ENCODE results near the gene JAKMIP1.

DNA sequence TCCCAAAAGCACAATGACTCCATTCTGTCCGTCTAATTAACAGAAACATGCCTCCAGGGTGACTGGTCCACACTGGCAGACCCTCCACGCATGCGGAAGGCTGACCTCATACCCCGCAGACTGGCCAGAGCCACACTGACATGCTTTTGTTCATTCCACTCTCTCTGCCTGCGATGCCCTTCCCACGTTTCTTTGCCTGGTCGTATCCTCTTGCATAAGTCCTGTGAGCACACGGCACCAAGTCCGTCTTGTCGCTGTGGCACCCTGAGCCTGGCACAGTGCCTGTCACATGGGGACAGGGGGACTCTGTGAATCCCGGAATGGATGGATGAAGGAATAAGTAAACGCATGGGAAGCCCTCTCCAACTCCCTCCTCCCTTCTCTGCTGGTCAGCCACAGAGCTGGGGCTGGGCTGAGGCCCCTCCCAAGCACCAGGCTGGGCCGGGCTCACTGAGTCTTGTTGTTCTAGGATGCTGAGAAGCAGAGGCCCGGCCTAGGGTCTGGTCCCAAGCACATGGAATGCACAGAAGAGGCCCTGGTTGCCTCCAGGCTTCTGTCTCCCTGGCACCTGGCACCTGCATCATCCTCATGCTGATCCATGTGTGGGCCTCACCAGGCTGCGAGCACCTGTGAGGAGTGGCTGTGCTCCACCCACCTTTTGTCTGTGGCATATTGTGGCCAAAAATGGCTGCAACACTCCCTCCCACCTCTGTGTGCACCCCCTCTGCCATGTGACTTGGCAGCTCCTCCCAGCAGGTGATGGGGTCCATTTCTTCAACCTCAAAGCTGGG, 143.2 kb downstream of the JAKMIP1 start:
- TF ChIP-seq, protein P1, sequence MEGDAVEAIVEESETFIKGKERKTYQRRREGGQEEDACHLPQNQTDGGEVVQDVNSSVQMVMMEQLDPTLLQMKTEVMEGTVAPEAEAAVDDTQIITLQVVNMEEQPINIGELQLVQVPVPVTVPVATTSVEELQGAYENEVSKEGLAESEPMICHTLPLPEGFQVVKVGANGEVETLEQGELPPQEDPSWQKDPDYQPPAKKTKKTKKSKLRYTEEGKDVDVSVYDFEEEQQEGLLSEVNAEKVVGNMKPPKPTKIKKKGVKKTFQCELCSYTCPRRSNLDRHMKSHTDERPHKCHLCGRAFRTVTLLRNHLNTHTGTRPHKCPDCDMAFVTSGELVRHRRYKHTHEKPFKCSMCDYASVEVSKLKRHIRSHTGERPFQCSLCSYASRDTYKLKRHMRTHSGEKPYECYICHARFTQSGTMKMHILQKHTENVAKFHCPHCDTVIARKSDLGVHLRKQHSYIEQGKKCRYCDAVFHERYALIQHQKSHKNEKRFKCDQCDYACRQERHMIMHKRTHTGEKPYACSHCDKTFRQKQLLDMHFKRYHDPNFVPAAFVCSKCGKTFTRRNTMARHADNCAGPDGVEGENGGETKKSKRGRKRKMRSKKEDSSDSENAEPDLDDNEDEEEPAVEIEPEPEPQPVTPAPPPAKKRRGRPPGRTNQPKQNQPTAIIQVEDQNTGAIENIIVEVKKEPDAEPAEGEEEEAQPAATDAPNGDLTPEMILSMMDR (IDR thresholded peaks at IDR 0.05): no peak
- TF ChIP-seq POLR2AphosphoS5 (IDR thresholded peaks at IDR 0.05; ENCODE audit: low read depth, low read length): no peak
- no peak for TF ChIP-seq SIN3A (IDR thresholded peaks at IDR 0.05; ENCODE audit: borderline replicate concordance, insufficient read depth, low read depth, low read length)
- TF ChIP-seq TCF7L2 (IDR thresholded peaks at IDR 0.05; ENCODE audit: low read depth, low read length): no peak
- TF ChIP-seq, protein P2, sequence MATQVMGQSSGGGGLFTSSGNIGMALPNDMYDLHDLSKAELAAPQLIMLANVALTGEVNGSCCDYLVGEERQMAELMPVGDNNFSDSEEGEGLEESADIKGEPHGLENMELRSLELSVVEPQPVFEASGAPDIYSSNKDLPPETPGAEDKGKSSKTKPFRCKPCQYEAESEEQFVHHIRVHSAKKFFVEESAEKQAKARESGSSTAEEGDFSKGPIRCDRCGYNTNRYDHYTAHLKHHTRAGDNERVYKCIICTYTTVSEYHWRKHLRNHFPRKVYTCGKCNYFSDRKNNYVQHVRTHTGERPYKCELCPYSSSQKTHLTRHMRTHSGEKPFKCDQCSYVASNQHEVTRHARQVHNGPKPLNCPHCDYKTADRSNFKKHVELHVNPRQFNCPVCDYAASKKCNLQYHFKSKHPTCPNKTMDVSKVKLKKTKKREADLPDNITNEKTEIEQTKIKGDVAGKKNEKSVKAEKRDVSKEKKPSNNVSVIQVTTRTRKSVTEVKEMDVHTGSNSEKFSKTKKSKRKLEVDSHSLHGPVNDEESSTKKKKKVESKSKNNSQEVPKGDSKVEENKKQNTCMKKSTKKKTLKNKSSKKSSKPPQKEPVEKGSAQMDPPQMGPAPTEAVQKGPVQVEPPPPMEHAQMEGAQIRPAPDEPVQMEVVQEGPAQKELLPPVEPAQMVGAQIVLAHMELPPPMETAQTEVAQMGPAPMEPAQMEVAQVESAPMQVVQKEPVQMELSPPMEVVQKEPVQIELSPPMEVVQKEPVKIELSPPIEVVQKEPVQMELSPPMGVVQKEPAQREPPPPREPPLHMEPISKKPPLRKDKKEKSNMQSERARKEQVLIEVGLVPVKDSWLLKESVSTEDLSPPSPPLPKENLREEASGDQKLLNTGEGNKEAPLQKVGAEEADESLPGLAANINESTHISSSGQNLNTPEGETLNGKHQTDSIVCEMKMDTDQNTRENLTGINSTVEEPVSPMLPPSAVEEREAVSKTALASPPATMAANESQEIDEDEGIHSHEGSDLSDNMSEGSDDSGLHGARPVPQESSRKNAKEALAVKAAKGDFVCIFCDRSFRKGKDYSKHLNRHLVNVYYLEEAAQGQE (IDR thresholded peaks at IDR 0.05; ENCODE audit: insufficient read depth in 1 of 2, low read depth in 2 of 2, low read length in 1 of 2): no peak
